Retina (tissue), 1 donor: ENCODE data around the gene UNKL.

ENCODE experiments used
- DNase-seq: peaks from one replicate; pipeline ENCODE4 v3.0.0-alpha.2; 2016

UNKL gene

DNA sequence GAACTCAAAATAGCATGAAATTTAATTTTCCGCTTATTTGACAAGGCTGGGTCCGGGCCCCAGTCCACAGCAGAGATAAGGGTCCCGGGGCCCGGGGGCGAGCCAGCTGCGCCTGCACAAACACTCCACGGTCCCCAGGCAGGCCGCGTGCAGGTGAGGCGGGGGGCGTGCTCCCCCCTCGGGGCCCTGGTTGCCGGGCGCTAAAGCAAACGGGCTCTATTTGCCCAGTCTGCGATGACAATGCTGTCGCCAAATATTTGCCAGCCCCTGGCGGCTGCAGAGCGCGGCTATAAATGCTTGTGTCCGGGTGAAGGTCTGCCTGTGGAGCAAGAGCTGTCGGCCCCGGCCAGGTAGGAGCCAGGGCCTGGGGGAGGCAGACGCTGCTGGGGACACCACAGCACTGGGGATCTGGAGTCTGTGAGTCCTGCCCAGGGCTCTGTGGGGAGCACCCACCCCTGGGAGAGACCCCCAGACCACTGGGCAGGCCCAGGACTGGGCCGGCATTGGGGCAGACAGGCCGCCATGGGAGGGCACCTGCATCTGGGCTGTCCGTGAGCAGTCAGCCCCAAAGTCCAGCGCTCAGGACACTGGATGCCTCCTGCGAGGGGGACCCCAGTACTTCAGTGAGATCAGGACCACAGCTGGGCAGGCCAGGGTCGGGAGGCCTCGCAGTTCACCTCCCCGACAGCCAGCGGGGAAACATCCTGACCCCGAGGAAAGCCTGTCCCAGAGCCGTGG is 16.4 kb upstream of the UNKL start, which contains the start of gene PERCC1:
TSS of gene PERCC1 (plus strand) at position 320 of the 738 bp plus-strand sequence. CDS start 1,516 bp downstream, outside the sequence.
- peak; percentile 94 for DNase-seq

DNA sequence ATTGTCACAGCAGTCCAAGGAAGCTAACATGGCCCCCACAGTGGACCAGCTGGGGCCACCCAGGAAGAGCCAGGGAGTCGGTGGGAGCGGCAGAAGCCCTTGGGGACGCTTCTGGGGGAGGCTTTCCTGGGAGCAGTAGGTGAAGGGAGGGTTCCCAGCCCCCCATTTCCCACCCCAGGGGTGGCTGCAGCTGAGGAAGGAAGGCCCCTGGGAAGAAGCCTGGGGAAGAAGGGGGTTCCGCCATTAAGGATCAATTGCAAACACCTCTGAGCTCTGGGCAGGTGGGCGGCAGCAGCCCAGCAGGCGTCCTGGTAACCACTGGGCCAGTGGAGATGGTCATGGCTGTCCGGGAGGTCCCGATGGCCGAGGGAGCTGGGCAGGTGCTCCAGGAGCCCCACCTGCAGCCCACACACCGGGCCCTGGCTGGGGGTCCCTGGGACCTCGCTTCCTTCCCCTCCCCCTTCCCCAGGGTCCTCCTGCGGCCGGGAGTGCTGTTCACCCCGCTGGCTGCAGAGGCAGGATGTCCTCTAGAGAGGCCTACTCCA is 15.8 kb upstream of the UNKL start:
- no peak for DNase-seq

DNA sequence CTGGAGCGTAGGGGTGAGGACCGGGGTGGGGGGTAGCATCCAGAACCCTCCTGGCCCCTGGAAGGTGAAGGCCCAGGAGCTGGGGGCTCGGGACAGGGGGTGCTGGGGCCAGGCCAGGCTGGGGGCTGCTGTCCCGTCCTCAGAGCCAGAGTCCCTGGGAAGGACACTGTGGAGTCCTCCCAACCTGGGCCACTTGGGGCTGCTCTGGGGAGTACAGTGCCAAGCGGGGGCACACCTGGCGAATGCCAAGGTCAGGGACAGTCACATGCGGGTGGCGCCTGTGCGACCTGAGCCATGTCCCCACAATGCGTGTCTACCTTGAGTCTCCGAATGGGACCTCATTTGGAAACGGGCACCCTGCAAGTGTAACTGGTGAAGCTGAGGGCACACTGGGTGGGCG is 15.1 kb upstream of the UNKL start:
- no peak for DNase-seq

- no peak for DNase-seq
Measured at GRCh38 chr16:1429012-1429411, 14.5 kb upstream of the UNKL start.

GRCh38 chr16:1428511-1428910 is 14.0 kb upstream of the UNKL start:
- peak; percentile 61 for DNase-seq

DNA sequence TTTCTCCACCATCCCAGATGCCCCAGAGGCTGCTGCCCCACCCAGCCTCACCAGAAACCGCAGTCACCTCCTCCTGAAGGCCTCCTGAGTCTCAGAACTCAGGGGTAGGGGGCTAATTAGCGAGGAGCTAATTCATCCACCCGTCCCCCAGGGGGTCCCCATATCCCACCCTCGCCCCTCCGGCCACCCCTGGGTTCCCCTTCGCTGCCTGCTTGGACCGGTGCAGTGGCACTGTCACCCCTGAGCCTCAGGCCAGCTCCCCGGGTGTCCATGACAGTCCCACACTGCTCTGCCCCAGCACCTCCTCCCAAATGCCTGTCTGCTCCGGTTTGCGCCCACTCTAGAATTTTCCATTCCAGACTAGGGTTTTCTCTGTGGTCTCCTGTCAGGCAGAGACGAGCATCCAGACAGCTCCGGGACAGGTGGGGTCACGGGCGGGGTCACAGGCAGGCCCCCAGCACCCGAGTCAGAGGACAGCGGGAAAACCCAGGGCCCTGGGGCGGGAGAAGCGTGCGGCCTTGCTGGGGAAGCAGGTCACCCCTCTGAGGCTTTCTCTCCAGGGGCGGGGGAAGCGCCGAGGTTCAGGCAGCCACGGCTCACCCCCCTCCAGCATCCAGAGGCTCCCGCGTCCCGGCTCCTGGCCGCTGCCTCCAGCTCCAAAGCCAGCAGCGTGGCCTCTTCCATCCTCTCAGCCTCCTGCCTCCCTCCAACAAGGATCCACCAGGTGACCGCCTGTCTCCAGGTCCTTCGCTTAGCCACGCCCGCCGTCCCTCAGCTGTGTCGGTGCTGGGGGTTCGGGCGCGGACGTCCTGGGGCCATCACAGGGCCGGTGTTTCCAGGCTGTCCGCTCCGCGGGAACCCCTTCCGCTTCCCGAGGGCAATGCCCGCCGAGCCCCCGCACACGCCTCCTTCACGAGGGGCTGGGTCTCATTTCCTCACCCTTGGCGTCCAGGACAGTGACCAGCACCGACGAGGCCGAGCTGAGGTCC is 13.3 kb upstream of the UNKL start:
- DNase-seq: no peak

- peak; percentile 83 for DNase-seq
Measured at GRCh38 chr16:1426734-1427471, 12.4 kb upstream of the UNKL start.

- no peak for DNase-seq
Measured at GRCh38 chr16:1425616-1426370, 11.3 kb upstream of the UNKL start.

GRCh38 chr16:1424028-1424427 is 9.5 kb upstream of the UNKL start:
- no peak for DNase-seq

- DNase-seq: no peak
Measured at GRCh38 chr16:1422076-1422475, 7.6 kb upstream of the UNKL start.

DNA sequence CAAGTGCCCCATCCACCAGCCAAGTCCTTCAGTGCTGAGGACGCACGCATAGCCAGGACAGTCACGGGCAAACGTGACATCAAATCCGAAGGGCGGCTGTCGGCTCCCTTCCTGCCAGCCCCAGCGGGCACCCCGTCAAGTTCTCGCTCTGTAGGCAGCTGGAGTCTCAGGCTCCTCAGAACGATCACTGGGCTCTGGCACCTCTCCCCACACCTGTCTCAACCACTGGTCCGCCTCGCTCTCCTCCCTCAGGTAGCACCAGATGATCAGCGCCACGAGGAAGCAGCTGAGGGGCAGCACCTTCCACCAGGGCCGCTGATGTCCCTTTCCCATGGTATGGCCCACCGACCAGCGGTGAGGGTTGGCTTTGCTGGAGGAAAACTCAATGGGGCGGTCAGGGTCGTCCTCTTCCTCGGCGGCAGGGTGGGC is 5.6 kb upstream of the UNKL start:
- DNase-seq: no peak

- no peak for DNase-seq
Measured at GRCh38 chr16:1416521-1416941, 2.0 kb upstream of the UNKL start.

DNA sequence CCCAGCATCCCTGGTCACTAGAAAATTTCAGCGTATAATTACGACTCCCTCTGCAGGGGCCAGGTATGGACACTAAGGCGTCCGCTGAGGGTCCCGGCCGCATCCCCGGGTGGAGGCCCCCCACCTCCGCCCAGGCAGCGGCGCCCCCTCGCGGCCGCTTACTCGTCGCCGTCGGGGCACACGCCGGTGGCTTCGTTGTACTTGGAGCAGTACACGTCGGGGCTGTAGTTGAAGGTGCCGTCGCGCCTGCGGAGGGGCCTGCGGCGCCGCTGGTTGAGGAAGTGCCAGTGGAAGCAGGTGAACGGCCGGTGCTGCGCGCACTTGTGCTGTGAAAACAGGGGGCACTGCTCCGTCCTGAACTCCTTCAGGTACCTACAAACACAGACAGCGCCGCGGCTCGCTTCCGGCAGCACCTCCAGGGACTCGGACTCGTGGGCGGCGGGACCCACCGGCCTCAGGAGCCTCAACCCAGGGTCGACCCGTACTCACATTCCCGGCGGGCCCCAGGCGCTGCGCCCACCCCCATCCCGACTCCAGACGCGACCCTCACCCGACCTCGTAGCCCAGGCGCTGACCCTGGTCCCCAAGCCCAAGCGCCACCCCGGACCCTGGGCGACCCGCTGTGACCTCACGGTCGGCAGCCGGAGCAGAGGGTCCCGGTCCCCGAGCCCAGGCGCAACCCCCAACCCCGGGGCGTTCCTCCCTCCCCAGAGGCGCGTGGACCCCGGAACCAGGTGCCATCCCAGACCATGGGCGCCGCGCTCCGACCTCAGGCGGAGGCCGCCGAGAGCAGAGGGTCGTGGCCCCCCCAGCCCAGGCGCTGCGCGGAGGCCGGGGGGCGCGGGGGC is 596 bp downstream of the UNKL start:
- DNase-seq: peak; percentile 74

DNA sequence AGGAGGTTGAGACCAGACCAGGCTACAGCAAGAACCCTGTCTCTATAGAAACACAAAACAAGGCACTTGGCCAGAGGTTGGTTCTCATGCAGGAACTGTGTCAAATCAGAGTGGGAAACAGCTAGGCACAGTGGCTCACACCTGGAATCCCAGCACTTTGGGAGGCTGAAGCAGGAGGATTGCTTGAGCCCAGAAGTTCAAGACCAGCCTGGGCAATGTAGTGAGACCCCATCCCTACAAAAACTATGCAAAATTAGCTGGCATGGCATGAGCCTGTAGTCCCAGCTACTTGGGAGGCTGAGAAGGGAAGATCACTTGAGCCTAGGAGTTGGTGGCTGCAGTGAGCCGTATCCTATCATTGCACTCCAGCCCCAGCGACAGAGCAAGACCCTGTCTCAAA is 1.7 kb downstream of the UNKL start:
- DNase-seq: no peak

DNA sequence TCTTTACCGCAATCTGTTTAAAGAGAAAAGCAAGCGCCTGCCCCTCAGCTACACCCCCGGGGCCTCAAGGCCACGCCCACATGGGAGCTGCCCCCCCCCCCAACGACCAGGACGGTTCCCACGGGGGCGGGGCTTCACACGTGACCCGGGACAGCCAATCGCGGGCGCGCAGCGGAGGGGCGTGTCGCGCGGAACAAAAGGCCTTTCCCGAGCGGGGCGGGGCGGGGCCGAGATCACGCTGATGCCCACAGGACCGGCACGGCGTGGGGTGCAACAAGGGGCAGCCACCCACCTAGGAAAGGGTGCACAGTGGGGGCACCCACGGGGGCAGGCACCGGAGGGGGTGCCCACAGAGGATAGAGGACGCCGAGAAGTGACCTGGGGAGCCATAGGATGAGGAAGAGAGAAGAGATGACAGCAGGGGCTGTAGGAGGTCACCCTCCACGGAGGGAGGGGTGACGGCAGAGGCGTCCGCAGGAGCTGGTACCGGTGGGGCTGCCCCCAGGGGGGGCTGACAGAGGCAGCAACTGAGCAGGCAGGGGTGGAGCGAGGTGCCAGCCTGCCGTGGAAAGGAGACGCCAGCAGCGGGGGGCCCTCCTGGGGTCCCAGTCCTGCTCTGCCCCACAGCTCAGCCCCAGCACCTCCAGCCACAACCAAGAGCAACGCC is 6.2 kb downstream of the UNKL start:
- peak; percentile 96 for DNase-seq

DNA sequence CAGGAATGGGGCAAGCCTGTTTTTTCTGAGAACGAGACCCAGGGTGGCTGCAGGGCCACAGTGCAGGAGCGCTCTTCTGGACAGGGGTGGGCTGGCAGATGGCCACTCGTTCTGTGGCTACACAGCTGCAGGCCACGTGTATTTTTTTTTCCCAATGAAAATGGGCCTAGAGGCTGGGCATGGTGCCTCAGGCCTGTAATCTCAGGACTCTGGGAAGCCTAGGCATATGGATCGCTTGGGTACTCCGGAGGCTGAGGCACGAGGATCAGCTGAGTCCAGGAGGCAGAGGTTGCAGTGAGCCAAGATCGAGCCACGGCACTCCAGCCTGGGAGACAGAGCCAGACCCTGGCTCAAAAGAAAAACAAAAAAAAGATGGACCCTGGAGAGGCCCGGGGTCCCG is 6.8 kb downstream of the UNKL start:
- no peak for DNase-seq

DNA sequence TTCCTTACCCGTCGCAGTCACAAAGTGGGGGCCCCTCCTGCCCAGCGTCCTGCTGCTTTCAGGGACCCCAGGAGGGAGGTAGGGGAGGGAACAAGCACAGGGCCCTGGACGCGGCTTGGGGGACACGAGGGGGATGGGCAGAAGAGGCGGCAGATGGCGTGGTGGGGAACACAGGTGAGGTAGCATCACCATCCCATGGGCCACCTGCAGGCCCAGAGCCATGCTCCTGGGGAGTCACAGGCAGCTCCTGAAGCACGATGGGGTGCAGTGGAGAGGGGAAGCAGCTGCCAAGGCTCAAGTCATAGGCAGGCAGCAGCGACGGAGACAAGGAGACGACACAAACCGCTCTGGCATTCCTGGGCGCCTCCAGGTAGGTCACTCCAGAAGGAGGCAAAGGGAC is 10.8 kb downstream of the UNKL start:
- no peak for DNase-seq

DNA sequence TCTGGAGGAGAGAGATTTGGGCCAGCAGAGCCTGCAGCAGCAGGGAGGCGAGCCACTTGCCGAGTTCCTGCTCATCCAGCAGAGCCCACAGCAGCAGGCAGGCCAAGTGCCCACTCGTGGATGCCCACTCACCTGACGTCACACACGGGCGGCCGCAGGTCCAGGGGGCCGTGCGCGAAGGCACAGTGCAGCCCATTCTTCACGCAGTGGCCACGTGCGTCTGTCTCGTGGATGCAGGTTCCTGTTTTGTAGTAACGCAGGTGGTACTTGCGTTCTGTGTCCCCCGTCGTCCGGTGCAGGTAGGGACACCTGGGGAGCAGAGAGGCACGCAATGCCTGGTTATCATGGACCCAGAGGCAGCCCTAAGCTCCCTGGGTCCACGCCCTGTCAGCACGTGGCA is 11.5 kb downstream of the UNKL start:
- no peak for DNase-seq

DNA sequence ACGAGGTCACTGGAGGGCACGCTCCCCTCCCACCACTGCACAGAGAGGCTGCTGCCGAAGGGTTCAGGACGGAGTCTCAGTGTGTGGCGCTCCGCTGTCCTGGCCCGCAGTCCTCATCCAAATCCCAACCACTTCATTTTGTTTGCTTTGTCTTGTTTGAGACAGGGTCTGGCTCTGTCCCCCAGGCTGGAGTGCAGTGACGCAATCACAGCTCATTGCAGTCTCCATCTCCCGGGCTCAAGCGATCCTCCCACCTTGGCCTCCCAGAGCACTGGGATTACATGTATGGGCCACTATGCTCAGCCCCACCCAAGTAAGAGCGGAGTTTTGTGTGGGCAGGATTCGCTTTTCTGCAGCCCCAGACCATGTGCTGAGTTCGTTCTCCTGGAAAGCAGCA is 12.7 kb downstream of the UNKL start:
- DNase-seq: no peak

- no peak for DNase-seq
Measured at GRCh38 chr16:1401061-1401757, 13.3 kb downstream of the UNKL start.
